Islet of Langerhans (tissue), 1 donor: ENCODE results near the gene DNAI7.

Source experiments
- FAIRE-seq: peaks from one replicate; lab custom pipeline; 2011; peaks lifted over from hg19 to GRCh38; lab: Jason Lieb, UNC

Gene DNAI7

DNA sequence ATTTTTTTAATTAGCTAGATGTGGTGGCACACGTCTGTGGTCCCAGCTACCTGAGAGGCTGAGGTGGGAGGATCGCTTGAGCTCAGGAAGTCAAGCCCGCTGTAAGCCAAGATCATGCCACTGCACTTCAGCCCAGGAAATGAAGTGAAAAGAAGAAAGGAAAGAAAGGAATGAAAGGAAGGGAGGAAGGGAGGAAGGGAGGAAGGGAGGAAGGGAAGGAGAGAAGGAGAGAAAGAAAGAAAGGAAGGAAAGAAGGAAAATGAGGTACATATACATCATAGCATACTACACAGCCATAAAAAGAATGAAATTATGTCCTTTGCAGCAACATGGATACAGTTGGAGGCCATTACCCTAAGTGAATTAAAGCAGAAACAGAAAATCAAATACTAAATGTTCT, 12.2 kb downstream of the DNAI7 start:
- no peak for FAIRE-seq

DNA sequence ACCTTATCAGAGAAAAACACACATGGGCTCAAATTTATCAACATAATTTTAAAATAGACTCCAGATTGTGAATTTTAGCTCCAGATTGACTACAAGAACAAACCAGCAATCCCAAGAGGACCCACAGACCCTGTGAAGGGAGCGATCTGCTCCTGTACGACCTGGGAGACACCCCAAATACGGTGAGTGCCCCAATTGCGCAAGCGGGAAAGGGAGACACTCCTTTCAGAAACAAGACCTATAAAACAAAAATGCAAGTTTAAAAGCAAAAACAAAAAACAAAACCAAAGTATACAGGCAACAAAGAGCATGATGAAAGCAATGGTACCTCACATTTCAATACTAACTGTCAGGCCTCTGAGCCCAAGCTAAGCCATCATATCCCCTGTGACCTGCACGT, 32.1 kb downstream of the DNAI7 start:
- FAIRE-seq: no peak

DNA sequence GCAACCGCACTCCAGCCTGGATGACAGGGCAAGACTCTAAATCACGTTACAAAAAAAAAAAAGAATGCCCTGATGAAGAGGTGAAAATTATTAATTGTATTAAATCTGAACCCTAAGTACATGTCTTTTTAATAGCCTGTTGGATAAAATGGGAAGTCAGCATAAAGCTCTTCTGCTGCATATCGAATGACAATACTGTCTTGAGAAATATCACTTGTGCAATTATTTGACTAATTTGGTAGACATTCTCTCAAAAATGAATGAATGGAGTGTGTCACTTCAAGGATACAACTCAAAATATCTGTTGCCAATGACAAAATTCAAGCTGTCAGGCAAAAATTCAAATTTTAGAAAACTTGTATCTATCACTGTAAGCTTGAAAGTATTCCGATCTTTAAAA, 38.9 kb downstream of the DNAI7 start:
- no peak for FAIRE-seq

DNA sequence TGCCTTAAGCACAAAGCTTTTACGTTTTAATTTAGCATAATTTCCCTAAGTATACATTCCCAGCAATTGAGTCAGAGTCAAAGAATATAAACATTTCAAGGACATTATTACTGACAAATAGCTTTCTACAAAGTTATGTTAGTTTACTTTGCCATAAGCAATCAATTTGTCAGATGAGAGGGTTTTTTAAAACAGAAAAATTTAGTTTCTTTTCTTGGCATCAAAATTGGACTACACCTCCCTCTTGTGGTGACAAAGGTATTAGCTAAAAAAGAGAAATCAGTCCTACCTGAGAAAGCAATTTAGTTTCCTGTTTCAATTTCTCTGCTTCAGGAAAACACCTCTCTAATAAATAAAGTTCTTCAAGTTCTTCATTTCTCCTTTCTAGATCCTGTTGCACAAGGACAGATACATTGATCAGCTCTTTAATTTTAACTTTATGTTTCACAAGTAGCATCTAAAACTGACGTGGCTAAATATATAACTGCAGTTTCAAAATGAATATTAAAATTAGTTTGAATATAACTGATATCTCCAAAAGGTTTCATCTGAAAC, 39.9 kb downstream of the DNAI7 start:
- FAIRE-seq: peak; percentile 100

DNA sequence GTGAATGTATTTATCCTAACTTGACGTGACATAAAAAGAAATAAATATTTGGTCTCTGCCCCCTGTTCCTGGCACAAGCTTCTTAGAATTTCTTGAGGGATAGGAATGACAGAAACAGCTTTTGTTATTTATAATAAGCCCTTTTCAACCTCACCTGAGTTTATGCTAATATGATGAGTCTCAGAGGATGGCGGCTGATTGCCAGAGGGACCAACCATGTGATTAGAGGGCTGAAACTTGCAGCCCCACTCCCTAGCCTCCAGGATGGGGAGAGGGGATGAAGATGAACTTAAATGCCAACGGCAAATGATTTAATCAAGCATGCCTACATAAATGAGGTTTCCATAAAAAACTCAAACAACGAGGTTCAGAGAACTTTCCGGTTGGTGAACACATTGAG, 42.9 kb downstream of the DNAI7 start:
- FAIRE-seq: no peak

DNA sequence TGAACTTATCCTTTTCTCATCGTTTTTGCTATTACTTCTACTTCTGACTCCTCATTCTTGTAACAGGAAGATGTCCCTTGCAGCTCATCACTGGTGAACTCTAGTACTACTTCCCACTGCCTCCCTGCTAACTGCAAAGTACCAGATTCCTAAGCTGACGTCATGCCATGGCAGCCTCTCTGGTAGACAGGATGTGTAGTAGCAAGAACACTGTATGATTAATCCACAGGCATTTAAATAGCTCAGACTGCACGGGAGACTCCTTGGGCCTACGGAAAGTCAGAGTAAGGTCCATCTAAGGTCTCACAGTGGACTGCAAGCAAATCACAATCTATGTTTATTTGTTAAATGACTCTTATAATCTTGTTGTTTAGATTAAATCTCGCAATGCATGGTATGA, 43.5 kb downstream of the DNAI7 start:
- no peak for FAIRE-seq

DNA sequence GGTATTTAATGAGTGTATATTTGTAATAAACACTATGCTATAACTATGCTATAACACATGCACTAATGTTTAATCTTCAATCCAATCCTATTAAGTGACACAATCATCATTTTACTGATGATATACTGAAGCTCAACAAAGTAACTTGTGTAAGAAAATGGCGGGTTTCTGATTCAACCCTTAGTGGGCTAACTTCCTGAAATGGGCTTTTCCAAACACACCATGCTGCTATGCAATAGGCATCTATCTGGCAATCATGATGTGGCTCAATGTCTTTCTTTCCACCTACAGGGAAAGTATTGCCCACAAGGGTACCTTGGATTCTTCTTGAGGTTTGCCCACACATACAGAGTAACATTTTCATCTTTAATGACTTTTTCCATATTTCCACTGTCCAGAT, 48.3 kb downstream of the DNAI7 start:
- no peak for FAIRE-seq

DNA sequence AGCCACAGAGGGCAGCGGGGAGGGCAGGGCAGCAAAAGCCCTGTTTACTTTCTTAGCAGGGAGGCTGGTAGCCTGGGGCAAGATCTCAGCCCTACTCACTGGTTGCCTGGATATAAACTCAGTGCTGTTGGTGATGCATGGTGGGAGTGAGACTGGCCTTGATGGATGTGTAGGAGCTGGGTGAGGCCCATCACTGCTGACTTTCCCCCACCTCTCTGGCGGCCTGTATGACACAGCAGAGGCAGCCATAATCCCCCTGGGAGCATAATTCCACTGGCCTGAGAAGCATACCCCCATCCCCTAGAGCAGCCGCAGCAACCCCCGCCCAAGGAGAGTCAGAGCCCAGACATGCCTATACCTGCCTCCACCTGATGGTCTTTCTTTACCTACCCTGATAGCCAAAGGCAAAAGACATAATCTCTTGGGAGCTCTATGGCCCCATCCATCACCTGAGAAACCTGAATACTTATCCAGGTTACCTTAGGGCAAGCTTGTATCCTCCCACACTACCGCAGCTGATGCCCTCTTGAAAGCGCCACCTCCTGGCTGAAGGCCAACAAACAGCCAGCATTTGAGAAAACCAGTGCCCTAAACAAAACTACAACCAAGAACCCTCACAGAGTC, 59.3 kb downstream of the DNAI7 start:
- FAIRE-seq: no peak

DNA sequence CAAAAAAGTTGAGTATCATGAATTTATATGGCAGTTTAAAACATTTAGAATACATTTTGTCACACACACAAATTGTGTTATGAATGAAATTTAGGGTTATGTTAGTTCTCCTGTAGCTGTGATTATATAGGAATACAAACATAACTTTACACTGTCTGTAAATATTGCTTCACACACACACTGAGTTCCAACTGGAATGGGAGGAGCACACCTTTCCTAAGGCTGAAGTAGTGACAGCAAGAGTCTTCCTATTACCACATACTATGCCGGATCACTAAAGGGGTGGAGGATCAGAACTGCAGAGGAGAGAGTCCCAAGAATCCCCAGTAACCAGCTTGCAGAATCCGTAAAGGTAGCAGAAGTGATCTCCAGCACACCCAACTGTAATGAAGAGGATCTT, 63.7 kb downstream of the DNAI7 start:
- FAIRE-seq: no peak

DNA sequence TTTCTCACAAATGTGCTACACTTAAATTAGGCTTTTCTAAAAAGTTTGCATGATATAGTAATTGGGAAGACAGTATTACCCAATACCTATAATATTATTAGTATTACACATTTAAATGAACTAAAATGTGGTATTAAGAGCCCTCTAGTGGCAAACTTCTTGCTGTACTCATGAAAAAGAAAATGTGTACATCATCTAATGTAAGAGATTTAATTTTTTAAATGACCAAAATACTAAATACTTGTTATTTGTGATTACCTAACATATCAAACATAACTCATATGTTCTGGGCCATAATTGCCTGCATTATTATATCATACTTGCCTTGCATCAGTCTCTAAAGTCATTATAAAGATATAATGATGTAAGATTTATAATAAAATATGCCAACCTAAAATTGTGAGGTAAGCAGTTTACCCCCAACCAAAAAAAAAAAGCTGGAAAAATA, 64.2 kb downstream of the DNAI7 start:
- FAIRE-seq: peak; percentile 97

DNA sequence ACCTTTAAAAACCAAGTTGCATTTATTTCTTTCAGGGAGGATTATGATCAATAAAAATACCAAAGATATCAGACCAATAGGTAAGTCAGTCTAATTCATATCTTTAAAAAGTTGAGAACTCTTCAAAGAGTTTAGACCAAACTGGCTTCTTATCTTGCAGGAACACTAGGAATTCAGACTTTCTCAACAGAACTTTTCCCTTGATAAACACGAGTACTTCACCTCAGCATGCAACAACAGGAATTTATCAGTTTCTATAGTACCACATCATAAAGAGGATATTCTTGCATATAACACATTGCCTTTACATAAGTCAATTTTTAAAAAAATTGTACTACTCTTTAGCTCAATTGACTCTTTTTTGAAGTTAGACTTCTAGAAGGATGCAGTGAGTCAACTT, 68.2 kb downstream of the DNAI7 start:
- FAIRE-seq: no peak

DNA sequence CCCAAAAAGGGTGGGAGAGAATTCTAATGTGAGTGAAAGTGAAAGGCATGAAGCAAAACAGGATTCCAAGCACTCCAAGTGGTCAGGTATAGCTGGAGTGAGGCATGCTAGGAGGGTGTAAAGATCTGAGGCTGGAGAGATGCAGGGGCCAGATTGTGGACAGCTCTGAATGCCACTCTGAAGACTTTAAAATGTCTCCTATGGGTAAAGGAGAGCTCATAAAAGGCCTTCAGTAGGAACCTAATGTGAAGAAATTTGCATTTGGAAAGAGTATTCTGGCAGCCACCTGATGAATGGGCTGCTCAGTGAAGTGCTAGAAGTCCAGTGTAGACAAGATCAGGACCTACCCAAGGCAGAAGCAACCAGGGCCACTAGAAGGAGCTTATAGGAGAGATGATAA, 68.9 kb downstream of the DNAI7 start:
- no peak for FAIRE-seq

DNA sequence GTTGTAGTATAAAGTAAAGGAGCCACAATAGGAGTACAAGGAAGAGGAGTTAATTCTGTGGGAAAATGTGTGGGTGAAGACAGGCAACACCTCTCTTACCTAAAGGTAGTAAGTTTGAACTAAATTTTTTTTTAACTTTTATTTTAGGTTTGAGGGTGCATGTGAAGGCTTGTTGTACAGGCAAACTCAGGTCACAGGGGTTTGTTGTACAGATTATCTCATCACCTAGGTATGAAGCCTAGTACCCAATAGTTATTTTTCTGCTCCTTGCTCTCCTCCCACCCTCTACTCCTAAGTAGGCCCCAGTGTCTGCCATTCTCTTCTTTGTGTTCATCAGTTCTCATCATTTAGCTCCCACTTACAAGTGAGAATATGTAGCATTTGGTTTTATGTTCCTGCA, 70.5 kb downstream of the DNAI7 start:
- FAIRE-seq: no peak

DNA sequence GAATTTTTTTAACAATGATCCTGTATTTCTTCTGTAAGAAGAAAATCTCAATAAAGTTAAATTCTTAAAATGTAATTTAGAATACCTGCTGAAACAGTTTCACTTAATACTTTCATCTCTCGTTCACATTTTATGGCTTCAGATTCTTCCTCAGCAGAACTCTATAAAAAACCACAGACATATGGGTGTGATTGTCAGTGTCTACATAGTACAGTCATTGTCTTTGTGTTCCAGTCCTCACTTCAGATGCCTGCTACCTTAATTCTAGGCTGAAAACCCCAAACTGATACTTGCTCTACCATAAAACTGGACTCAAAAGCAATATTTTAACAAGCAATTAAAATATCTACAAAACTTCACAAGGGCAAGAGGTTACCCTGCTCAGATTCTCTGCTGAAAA, 71.8 kb downstream of the DNAI7 start:
- FAIRE-seq: no peak

DNA sequence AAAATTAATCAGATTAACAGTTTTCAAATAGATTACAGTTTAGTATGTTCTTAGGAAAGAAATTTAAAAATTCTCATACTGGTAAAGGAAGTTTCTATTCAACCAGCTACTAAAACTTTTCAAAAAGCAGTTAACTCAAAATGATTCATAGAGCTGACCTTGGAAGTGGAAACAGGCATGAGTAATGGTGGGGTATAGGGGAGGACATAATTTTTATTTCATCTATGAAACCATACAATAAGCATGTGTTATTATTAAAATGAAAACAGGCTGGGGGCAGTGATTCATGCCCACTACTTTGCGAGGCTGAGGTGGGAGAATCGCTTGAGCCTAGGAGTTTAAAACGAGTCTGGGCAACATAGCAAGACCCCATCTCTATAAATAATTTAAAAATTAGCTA, 73.0 kb downstream of the DNAI7 start:
- no peak for FAIRE-seq

DNA sequence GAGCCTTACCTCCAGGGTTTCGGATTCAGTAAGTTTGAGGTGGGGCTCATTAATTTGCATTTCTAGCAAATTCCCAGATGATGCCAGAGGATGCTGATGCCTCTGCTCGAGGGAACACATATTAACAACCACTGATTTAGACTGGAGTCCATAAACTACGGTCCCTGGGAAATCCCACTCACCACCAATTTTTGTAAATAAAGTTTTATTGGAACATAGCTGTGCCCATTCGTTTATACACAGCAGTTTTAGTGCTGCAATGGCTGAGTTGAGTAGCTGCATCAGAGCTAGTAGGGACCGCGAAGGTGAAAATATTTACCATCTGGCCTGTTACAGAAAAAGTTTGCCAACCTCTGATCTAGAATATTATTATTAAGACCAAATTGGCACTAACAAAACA, 73.8 kb downstream of the DNAI7 start:
- FAIRE-seq: no peak

DNA sequence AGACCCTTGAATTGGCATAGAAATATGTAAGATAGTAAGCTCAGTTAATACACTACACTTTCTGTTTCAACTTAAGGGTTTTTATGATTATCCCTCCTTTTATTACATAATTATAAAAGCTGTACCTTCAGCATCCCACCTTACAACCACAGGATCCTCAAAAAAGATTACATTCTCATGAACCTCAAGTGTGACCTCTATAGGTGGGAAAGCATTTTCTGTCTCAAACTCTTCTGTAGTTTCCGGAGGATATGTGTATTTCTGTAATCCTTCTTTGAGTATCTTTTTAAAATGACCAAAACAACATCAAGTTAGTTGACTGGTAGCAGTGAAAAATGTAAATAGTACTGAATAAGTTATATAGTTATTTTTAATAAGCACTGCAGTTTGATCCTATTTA, 75.9 kb downstream of the DNAI7 start:
- no peak for FAIRE-seq

DNA sequence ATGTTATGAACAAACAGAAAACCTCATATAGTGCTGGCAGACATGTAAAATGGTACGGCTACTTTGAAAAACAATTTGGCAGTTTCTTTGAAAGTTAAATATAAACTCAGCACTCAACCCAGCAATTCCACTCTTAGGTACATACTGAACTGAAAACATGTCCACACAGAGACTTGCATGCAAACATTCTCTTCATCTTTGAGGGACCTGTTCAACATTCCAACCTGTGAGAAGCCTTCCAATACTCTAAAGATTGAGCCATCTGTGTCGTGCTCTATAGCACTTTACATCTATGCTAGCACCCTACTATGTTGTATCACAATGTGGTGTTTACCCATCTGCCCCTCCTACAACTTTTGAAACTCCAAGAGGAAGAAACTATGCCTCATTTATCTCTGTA, 79.3 kb downstream of the DNAI7 start:
- FAIRE-seq: no peak

DNA sequence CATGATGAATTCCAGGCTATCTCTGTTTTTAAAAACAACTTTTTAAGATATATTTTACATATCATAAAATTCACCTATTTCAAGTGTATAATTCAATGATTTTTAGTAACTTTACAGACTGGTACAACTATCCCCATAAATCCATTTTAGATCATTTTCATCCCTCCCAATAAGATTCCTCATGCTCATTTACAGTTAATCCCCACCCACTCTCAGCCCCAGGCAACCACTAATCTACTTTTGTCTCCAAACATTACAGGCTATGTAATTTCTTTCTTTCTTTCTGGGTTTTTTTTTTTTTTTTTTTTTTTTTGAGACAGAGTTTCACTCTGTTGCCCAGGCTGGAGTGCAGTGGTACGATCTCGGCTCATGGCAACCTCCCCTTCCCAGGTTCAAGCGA, 81.3 kb downstream of the DNAI7 start:
- no peak for FAIRE-seq

DNA sequence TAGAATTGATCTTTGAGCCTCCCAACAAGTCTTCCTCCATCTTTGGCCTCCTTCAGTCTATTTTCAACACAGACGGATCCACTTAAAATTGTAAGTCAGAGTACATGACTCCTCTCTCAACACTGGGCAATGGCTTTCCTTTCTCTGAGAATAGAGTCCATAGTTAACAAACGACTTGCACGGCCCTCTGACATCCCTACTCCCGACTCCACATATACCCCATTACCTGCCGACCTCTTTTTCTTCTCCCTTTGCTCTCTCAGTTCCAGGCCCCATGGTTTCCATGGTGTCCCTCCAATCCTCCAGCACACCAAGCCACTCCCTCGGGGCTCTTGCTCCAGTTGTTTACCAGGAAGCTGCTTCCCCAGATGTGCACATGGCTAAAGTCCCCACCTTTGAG, 84.7 kb downstream of the DNAI7 start:
- FAIRE-seq: no peak

DNA sequence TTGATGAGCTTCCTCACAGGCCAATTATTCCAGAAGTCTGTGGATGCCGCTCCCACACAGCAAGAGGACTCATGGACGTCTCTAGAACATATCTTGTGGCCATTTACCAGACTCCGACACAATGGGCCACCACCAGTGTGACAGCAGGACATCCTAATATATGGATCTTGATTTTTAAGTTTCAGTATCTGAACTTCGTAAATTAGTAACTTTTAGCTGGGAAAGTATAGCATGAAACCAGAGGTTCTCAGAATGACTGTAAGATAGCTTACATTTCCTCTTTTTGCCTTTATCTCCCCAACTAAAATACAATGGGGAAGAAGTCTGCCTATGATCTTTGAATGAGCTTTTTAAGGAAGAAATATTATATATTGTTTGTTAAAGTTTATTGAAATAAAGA, 87.0 kb downstream of the DNAI7 start:
- FAIRE-seq: no peak

DNA sequence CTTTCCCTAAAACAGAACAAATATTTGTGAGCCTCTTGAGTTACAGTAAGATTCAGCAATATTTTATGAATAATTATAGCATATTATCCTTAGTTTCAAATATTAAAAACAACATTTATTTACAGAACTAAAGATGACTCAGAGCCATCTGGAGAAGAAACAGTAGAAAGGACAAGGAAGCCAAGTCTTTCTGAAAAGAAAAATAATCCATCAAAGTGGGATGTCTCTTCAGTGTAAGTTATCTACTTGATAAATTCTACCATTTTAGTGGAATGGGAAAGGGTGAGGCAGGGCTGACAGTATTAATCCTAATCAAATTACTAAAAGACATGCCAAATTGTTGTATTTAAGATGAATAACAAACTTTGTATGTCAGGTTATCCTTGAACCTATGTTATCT, 88.1 kb downstream of the DNAI7 start:
- FAIRE-seq: no peak

DNA sequence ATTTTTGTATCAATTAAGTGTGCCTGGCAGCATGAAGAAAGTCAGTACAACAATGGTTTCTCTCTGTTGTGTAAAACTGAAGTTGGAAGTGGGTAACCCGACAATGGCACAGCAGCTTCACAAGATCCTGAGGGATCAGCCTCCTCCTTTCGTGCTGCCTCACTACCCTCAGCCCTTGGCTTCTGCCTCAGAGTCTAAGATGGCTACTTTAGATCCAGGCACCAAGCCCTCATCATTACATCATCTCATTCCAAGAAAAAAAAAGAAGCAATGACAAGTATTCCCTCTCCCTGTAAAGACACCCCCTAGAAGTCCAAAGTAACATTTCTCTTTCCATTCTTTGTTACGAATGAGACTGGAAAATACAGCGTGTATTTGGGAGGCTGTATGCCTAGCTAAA, 92.6 kb downstream of the DNAI7 start:
- no peak for FAIRE-seq

DNA sequence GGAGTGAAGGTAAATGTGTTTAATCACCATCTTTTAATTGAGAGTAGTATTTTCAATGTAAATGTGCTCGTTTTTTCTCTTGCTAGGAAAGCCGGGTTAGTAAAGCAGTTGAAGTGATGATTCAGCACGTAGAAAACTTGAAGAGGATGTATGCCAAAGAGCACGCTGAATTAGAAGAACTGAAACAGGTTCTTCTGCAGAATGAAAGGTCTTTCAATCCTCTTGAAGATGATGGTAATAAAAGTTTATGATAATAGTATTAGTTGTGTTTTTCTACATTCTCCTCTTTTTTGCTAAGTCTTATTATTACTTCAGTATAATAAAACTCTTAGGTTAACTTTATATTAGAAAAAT, 93.9 kb downstream of the DNAI7 start:
- no peak for FAIRE-seq
